Gastrocnemius medialis (tissue), 4 donors: ENCODE measurements around the gene FIP1L1. TPM values are rescaled to one million over a fixed set of nuclear protein-coding genes. Genes with fewer than 3 reads are reported as not detected.

Experiments used
- ATAC-seq, 2 donors: fragments of 150-250 bp; one replicate each; pipeline ENCODE4 v1.9.1; 2016
- DNase-seq, 2 donors: peaks; one replicate each; pipeline ENCODE4 v3.0.0-alpha.2; 2019
- H3K27ac ChIP-seq, 4 donors: fragments of 200-600 bp; sonication (generic); 1 replicate in 1 of 4; 2 replicates in 3 of 4; pipeline ENCODE4 v1.5.1; 2016 to 2018; ENCODE audit warnings: mild to moderate bottlenecking in 2 of 4, moderate library complexity in 1 of 4
- H3K27me3 ChIP-seq, 3 donors: fragments of 200-600 bp; sonication (generic) in 2 of 3; 1 replicate in 1 of 3; 2 replicates in 2 of 3; pipeline versions ENCODE4 v1.5.1 to v1.6.0; 2016 to 2019; ENCODE audit warnings: mild to moderate bottlenecking in 1 of 3, moderate library complexity in 1 of 3
- H3K36me3 ChIP-seq, 2 donors: fragments of 200-600 bp; sonication (generic) in 1 of 2; one replicate each; pipeline ENCODE4 v1.5.1; 2017 to 2018
- H3K4me1 ChIP-seq, 2 donors: fragments of 200-600 bp; sonication (generic) in 1 of 2; one replicate each; pipeline ENCODE4 v1.5.1; 2016 to 2017; ENCODE audit warnings: mild to moderate bottlenecking in 2 of 2
- H3K4me3 ChIP-seq, 4 donors: fragments of 200-600 bp; sonication (generic) in 3 of 4; 1 replicate in 1 of 4; 2 replicates in 3 of 4; pipeline ENCODE4 v1.5.1; 2016 to 2019; ENCODE audit warnings: mild to moderate bottlenecking in 2 of 4
- H3K9me3 ChIP-seq, 3 donors: fragments of 200-600 bp; sonication (generic) in 2 of 3; 1 replicate in 1 of 3; 2 replicates in 2 of 3; pipeline ENCODE4 v1.5.1; 2016 to 2019
- CTCF ChIP-seq, 5 experiments: fragments of 450-650 bp in 3 of 5; fragments of 200-600 bp in 2 of 5; sonication (generic) in 2 of 5; IDR thresholded peaks in 4 of 5; conservative IDR thresholded peaks in 1 of 5; 1 replicate in 4 of 5; 2 replicates in 1 of 5; pipeline ENCODE4 v1.5.1; 2016 to 2019; ENCODE audit warnings: antibody characterized with exemption in 5 of 5, mild to moderate bottlenecking in 3 of 5, moderate library complexity in 3 of 5
- POLR2A ChIP-seq, 2 donors: fragments of 450-650 bp; IDR thresholded peaks; one replicate each; pipeline ENCODE4 v1.6.1; 2017; ENCODE audit warnings: antibody characterized with exemption in 2 of 2, mild to moderate bottlenecking in 2 of 2, moderate library complexity in 2 of 2
- in situ Hi-C, 4 donors: fragments of 200-750 bp; cut with MboI; loops; one replicate each; pipeline versions ENCODE4 v1.15.0 to v1.8.0; 2017; ENCODE audit warnings: low sequenced_read_pairs in 4 of 4
- intact Hi-C: fragments of 100-400 bp; cut with DNase I; formaldehyde crosslinking; loops from one replicate; pipeline ENCODE4 v1.15.1; 2023; ENCODE audit warnings: low total_unique reads
- total RNA-seq, 4 donors: library from RNA; depleted of rRNA; stranded (reverse); fragments of >200 nt; gene quantifications; one replicate each; pipeline versions ENCODE4 v1.1.0 to v1.2.3, GENCODE V29; 2016

FIP1L1 gene
- total RNA-seq, 4 donors from 2014 or later, result 26.7 to 36.6 (median 31.1) TPM

DNA sequence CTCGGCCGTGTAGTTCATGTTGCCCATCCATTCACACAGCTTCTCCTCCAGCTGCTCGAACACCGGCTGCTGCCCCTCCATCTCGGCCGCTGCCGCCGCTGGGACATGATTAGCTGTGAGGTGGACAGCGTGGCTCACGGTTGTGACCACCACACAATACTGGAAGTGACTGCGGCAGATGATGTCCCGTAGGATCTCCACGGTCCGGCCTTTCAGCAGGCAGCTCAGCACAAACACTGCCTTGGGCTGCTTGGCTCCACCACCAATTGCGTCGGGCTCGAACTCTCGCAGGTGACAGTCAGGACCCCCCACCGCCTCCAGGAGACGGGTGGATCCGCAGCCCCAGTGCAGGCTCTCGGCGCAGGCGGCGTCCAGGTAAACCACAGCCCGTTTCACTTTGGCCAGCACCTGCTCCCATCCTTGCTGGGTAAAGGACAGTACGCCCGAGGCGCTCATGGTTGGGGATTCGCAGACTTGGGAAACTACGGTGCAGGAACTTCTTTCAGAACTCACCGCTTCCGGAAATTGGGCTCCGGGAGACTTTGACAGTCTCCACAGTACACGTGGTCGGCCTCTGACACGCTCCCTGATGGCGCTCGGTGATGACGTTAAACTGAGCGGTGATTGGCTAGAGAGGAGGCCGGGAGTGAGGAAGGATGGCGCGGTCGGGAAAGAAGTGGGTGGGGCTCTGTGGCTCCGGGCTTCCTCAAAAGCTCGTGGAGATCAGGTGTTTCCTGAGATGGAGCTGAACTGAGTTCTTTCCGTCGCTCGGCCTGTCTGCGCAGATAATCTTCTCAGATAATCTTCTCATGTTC, 11.7 kb upstream of the FIP1L1 start, which contains the start of gene SCFD2:
Gene SCFD2 (minus strand): TSS at position 576 of the 815 bp plus-strand sequence.
- no peaks in the 10 kb centered on the region for H3K9me3 ChIP-seq
- peaks cover 16 to 23% of the 10 kb centered on the region in 2 donors for H3K4me1 ChIP-seq
- peak within 1 kb of the TSS; percentile 64 to 98 (median 88) for H3K4me3 ChIP-seq
- peaks cover 2 to 13% (median 5%) of the 10 kb centered on the region in 3 donors for H3K27me3 ChIP-seq
- peak; percentile 96 for DNase-seq
- H3K27ac ChIP-seq, result peak within 1 kb of the TSS; percentile 56 to 78 (median 68)
- TF ChIP-seq POLR2A (IDR thresholded peaks at IDR 0.05) (peak; percentile 22 to 51), CTCF (IDR thresholded peaks at IDR 0.05 in 4 of 5, conservative IDR thresholded peaks at IDR 0.05 in 1 of 5) (no peak)
- in situ Hi-C loops (loop anchor here in 1 of 4 donors (25.0 kb wide), 2 partner anchors 353 to 872 kb away; partner anchors contain the start of gene PDGFRA), intact Hi-C loops (loop anchor here (1.0 to 10.0 kb wide), 3 partner anchors 12 to 1521 kb away; partner anchors contain the start of genes DCUN1D4 and FIP1L1)
- ATAC-seq, result peak; percentile 100
- H3K36me3 ChIP-seq, result no peaks in the 10 kb centered on the region

DNA sequence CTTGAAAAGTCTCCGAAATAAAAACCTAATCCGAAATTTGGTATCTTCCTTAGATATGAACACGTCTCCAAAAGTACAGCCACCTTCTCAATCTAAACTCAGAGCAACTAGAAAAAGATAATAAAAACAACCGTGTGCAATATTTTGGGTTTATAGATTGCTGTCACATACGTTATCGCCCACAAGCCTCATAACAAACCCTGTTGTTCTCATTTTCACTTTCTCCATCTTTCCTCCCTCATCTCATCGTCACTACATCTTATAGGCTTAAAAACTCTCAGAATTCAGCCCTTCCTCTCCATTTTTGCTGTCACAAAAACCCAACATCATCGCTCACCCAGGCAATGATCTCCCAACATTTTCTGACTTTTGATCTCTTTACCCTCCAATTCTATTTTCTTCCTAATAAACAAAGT, 11.1 kb upstream of the FIP1L1 start:
- intact Hi-C loops, result loop anchor here (1.0 to 10.0 kb wide), 3 partner anchors 11 to 1522 kb away; partner anchors contain the start of genes DCUN1D4 and FIP1L1
- Histone ChIP-seq H3K9me3 (no peaks in the 10 kb centered on the region), H3K4me1 (peaks cover 16 to 23% of the 10 kb centered on the region in 2 donors), H3K4me3 (peak overlapping the region; percentile 64 to 98 (median 88)), H3K27me3 (peaks cover 6 to 16% (median 8%) of the 10 kb centered on the region in 3 donors), H3K27ac (peak overlapping the region; percentile 56 to 78 (median 68)), H3K36me3 (no peaks in the 10 kb centered on the region)
- no peak for ATAC-seq
- TF ChIP-seq POLR2A (IDR thresholded peaks at IDR 0.05) (no peak), CTCF (IDR thresholded peaks at IDR 0.05 in 4 of 5, conservative IDR thresholded peaks at IDR 0.05 in 1 of 5) (no peak)
- no peak for DNase-seq
- in situ Hi-C loops, result loop anchor here in 1 of 4 donors (25.0 kb wide), 2 partner anchors 354 to 871 kb away; partner anchors contain the start of gene PDGFRA

GRCh38 chr4:53367721-53368120, 9.7 kb upstream of the FIP1L1 start:
- Histone ChIP-seq H3K27ac (no peak overlapping the region), H3K4me3 (no peak overlapping the region), H3K9me3 (no peaks in the 10 kb centered on the region), H3K4me1 (peaks cover 16 to 23% of the 10 kb centered on the region in 2 donors), H3K36me3 (no peaks in the 10 kb centered on the region), H3K27me3 (peaks cover 6 to 18% (median 8%) of the 10 kb centered on the region in 3 donors)
- TF ChIP-seq POLR2A (IDR thresholded peaks at IDR 0.05) (no peak), CTCF (IDR thresholded peaks at IDR 0.05 in 4 of 5, conservative IDR thresholded peaks at IDR 0.05 in 1 of 5) (no peak)
- in situ Hi-C loops, result loop anchor here in 1 of 4 donors (25.0 kb wide), 2 partner anchors 355 to 870 kb away; partner anchors contain the start of gene PDGFRA
- DNase-seq (no peak), ATAC-seq (no peak)
- intact Hi-C loops, result loop anchor here (10.0 kb wide), 2 partner anchors 653 to 1523 kb away; partner anchors contain the start of gene DCUN1D4

DNA sequence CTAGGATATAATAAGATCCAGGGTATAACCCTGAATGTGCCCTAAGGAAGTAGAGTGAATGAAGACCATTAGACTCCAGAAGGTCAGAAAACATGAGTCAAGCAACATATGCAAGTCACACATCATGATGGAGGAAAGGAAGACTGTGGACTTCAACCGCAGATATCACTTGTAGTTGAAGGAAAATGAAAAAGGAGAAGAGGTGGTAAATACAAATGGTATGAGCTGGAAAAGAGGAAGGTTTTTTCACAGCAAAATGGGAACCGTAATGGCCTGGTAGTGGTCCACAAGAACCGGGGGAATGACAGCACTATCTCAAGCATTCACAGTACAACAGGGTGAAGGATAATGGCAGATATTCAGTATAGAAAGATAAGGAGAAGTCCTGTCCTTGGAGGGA, 6.4 kb upstream of the FIP1L1 start:
- intact Hi-C loops, result loop anchor here (10.0 kb wide), 1 partner anchor 534 kb away; no protein-coding TSS in a partner anchor
- in situ Hi-C loops, result loop anchor here in 1 of 4 donors (25.0 kb wide), 2 partner anchors 359 to 866 kb away; partner anchors contain the start of gene PDGFRA
- H3K4me3 ChIP-seq, result no peak overlapping the region
- no peaks in the 10 kb centered on the region for H3K9me3 ChIP-seq
- peaks cover 6 to 20% (median 8%) of the 10 kb centered on the region in 3 donors for H3K27me3 ChIP-seq
- no peak for TF ChIP-seq POLR2A (IDR thresholded peaks at IDR 0.05)
- TF ChIP-seq CTCF (IDR thresholded peaks at IDR 0.05 in 4 of 5, conservative IDR thresholded peaks at IDR 0.05 in 1 of 5), result no peak
- no peak overlapping the region for H3K27ac ChIP-seq
- no peaks in the 10 kb centered on the region for H3K36me3 ChIP-seq
- ATAC-seq (no peak), DNase-seq (no peak)
- H3K4me1 ChIP-seq, result peaks cover 0 to 5% of the 10 kb centered on the region in 2 donors
